ELF-1 (cell line): ENCODE results near the gene LZTR1.
A peak's percentile ranks its signal among the peaks of the same experiment; 100 is the strongest.

ENCODE experiments used
- DNase-seq: peaks from one replicate; pipeline ENCODE4 v3.0.0-alpha.2; 2016; ENCODE audit warnings: low read depth, low spot score

Gene LZTR1

DNA sequence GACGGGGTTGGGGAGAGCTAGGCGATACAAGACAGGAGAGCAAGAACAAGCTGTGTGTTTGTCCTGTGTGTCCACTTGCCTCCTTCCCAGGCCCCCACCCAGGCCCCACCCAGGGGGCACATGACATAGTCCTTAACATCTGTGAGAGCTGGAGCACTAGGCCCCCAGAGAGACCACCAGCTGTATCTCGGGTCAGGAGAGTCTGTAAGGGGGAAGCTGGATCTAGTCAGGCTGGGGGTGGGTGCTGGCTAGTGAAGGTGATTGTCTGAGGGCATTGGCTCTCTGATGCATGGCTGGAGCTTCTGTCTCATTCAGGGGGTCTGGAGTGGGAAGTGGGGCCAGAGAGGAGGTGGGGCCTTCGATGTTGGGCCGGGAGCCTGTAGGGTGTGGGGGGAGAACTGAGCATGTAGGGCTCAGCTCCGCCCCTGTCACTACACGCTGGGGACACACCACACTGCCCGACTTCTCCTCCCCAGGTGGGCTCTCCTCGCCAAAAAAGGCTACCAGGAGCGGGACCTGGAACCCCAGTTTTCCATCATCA, 33.4 kb downstream of the LZTR1 start:
- no peak for DNase-seq

DNA sequence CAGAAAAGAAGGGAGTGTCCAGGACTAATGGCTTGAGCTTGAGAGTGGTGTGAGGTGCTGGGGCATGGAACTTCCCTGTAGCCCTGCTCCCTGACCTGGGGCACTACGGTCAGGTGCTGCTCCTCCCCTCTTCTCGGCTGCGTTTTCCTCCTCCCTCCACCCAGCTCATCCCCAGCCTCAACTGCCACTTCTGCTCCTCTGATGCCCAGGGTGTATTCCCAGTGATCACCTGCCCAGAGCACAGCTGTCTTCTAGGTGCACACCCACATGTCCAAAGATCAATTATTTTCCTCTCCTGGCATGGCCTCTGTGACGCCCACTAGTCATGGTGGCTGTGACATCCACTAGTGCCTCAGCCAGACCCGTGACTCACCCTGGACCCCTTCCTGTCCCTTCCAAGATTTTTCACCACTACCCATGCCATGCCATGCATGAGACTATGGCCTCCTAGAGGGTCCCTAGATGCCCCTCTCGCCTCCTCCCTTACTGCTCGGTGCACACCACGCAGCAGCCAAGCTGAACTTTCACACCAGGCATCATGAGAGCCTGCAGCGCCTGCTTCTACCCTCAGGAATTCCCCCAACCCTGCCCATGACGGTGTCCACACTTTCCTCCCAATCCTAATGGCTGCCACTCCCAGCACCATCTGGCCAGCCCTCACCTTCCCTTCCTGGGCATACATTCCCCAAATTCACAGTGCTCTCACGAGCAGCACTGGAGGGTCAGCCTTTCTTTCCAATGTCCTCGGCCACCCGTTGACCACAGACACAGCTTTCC, 34.7 kb downstream of the LZTR1 start:
- no peak for DNase-seq

DNA sequence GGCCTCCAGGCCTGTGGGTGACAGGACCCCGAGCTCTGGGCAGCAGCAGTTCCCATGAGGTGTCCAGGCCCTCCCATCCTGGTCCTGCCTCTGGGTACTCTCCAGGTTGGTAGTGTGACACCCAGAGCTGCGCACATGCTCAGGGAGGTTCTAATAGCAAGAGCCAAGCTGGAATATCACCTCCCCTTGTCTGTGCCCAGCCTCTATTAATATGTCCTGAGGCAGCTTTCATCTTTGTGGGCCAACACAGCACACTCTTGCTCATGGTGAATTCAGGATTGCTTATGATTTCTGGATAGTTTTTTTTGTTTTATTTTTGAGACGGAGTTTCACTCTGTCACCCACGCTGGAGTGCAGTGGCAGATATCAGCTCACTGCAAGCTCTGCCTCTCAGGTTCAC, 36.2 kb downstream of the LZTR1 start:
- no peak for DNase-seq

DNA sequence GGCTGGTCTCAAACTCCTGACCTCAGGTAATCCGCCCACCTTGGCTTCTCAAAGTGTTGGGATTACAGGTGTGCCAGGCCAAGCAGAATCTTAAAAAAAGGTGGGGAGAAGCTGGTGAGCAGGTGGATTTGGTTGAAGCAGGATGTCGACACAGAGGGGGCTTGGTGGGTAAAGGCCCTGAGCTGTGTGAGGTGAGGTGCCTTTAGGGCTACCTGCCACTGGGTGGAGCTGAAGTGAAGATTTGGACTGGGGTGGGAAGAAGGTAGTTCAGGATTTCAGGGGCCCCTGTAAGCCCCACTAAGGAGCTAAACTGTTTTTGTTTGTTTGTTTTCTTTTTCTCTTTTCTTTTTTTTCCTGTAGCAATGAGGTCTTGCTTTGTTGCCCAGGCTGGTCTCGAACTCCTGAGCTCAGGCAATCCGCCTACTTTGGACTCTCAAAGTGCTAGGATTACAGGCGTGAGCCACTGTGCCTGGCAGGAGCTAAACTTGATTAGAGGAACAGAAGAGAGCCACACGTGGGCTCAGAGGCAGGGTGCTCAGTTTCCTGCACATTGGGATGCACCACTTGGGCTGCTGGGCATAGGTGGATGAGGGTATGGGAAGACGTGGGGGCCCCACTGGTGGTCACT, 38.8 kb downstream of the LZTR1 start:
- DNase-seq = peak; percentile 55

DNA sequence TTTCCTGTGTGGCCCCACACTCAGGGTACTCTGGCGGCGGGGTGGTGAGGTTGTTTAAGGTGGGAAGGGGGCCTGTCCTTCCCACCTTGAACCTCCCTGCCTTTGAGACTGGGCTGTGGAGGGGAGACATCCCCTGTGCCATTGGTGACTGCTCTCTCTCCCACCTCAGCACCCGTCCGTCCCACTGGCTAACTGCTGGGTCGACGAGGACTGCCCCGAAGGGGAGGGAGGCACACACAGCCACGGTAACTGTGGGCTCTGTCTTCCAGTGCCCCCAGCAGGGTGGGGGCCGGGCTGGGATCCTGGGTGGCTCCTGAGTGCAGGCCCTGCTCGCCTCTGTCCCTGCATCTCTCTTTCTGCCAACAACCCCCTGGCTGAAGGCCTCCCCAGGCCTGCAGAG, 40.4 kb downstream of the LZTR1 start:
- no peak for DNase-seq

DNA sequence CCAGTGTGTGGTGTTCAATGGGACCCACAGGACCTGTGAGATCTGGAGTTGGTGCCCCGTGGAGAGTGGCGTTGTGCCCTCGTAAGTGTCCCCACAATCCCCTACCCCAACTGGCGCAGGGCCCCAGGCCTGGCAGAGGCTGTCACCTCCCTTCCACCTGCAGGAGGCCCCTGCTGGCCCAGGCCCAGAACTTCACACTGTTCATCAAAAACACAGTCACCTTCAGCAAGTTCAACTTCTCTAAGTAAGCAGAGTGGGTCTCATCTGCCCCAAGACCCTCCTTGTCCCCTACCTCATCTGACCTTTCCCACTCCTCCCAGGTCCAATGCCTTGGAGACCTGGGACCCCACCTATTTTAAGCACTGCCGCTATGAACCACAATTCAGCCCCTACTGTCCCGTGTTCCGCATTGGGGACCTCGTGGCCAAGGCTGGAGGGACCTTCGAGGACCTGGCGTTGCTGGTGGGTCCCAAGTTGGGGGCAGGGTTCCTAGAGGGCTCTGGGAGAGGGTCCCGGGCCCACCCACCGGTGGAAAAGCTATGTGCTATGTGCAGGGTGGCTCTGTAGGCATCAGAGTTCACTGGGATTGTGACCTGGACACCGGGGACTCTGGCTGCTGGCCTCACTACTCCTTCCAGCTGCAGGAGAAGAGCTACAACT, 41.0 kb downstream of the LZTR1 start:
- no peak for DNase-seq

DNA sequence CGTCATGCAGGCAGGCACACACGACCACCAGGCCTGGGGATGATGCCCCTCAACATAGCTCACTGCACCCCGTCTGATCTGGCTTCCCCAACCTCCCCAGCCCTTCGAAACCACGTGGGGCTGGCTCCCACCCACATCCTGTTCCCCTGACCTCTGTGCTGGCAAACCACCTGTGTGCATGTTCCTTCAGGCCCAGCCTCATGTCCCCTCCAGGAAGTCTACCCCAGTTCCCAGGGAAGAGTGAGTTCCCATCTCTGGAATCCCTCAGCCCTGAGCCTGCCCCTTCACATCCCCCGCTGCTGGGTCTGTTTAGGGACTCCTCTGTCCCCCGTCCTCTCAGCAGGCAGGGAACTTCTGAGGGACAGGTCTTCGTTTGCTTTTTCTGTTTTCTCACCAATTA, 43.2 kb downstream of the LZTR1 start:
- DNase-seq = no peak

DNA sequence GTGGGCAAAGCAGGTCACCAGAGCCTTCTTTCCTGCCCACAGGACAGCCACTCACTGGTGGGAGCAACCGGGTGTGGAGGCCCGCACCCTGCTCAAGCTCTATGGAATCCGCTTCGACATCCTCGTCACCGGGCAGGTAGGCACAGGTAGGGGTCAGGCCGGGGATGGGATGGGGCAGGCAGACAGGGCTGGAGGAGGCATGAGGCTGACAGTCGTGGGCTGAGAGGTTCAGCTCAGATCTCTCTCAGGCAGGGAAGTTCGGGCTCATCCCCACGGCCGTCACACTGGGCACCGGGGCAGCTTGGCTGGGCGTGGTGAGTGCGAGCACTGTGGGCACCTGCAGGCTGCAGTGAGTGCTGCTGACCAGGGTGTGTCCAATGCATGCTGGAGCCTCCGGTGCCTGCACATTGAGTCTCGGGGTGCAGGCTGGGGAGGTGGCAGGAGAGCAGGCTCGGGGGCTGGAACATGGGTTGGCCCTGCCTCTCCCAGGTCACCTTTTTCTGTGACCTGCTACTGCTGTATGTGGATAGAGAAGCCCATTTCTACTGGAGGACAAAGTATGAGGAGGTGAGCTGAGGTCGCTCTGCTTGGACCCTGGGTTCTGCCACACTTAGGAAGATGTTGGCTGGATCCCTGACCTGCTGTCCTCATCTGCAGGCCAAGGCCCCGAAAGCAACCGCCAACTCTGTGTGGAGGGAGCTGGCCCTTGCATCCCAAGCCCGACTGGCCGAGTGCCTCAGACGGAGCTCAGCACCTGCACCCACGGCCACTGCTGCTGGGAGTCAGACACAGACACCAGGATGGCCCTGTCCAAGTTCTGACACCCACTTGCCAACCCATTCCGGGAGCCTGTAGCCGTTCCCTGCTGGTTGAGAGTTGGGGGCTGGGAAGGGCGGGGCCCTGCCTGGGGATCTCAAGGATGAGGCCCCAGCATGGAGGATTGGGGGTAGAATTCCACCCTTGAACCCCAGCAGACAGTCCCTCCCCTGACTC, 44.0 kb downstream of the LZTR1 start:
- no peak for DNase-seq

DNA sequence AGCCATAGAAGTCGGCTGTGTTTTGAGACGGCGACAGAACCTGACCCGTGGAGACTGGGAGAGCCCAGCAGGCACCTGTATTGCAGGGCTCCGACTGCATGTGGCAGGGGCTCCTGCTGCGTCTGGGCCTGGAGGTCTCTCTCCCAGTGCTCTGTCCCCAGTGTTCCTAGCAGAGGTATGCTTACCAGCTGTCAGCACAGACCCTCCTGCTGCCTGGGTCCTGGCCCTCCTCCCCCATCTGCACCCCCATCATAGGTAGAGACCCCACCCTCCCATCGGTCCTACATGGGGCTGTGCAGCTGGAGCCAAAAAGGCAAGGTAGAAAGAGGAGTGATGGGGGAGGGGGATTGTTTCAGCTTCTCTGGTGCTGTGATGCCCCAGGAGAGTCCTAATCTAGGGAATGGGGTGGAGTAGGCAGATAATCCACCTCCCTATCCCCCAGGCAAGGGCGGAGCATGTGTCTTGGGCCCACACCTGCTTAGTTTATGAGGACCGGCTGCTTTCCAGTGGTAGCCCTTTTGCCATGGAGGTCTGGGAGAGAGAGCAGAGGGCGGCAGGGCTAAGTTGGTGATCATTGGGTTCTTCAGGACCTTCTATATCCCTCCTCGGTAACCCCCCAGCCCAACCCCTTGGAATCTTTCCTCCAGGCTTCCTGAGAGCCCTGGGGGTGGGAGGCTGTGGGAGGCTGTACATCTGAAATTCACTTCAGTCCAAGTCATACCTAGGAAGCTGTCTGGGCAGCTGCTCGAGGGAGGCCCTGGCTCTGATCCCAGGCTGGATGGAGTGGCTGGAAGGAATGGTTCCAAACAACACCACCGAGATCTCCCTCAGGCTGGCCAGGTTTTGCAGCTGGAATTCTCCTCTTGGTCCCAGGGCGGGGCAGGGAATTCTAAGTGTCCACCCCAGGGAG, 44.9 kb downstream of the LZTR1 start:
- DNase-seq = no peak

DNA sequence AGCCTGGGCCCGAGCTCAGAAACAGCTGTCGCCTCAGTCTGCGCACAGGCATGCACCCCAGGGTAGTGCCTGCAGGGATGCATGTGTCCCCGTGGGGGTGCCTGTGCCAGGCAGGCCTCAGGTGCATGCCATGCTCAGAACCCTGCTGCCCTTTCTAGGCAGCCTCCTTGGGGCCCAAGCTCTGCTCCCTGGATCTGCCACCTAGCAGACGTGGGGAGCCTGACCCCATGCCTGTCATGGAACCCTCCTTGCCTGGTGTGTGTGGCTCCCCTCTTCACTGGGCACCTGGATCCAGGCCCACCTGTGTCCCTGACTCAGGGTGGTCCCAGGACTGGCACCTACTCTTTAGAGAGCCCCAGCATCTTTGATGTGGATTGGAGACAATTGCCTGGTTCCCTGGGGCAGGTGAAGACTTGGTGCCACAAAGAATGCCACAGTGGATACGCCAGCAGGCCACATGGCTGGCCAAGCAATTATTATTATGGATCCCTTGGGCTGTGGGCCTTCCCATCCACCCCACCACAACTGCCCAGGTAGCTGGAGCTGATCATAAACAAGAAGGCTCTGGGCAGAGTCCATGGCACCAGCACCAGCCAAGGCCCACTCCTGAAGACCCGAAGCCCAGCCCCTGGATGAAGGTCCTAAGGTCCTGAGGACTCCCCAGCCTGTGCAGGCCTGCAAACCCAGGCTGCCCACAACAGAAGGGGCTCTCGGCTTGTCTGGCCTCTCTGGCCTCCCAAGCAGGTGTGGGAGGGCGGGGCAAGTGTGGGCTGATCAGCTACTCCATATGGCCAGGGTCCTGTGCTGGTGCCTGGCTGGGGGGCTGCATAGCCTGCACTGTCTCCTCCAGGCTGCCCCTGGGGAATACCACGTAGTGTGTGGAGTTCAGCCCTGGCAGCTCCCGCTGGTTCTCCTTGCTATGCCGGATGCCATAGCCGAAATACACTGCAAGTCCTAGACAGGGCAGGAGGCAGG, 46.5 kb downstream of the LZTR1 start:
- DNase-seq = no peak

DNA sequence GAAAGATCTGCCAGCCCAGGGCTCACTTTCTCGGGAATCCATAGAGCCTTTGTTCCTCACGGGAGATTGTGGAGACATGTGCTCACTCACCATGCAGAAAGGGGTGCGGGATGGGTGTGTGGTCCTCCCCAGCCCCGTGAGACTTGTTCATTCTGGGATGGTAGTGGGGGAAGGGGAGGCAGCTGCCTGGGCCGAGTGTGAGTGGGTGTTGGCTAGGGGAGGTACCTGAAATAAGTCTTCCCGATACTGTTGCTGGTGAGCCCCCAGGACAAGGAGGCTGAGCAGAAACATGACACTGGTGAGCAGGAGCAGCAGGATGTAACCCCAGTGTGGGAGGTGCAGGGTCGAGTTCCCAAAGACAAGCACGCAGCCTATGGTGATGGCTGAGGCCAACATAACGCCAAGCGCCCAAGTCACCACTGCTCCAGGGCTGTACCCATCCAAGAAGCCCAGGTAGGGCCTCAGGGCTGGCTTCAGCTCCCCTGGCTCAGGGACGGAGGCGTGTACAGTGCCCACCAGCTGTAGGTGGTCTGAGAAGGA, 47.5 kb downstream of the LZTR1 start:
- DNase-seq = no peak

DNA sequence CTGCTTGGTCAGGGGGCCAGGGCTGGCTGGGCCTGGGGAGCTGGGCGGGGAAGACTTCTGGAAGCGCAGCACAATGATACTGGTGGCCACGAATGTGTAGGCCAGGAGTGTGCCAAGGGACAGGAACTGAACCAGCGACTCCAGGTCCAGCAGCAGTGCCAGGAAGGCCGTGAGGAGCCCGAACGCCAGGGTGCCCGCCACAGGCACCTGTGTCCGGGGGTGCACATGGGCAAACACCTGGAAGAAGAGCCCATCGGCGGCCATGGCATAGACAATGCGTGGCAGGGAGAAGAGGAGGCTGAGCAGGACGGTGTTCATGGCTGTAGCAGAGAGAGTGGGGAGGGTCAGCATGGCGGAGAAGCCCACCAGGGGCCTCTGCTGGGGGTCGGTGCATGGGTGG, 47.9 kb downstream of the LZTR1 start:
- no peak for DNase-seq

DNA sequence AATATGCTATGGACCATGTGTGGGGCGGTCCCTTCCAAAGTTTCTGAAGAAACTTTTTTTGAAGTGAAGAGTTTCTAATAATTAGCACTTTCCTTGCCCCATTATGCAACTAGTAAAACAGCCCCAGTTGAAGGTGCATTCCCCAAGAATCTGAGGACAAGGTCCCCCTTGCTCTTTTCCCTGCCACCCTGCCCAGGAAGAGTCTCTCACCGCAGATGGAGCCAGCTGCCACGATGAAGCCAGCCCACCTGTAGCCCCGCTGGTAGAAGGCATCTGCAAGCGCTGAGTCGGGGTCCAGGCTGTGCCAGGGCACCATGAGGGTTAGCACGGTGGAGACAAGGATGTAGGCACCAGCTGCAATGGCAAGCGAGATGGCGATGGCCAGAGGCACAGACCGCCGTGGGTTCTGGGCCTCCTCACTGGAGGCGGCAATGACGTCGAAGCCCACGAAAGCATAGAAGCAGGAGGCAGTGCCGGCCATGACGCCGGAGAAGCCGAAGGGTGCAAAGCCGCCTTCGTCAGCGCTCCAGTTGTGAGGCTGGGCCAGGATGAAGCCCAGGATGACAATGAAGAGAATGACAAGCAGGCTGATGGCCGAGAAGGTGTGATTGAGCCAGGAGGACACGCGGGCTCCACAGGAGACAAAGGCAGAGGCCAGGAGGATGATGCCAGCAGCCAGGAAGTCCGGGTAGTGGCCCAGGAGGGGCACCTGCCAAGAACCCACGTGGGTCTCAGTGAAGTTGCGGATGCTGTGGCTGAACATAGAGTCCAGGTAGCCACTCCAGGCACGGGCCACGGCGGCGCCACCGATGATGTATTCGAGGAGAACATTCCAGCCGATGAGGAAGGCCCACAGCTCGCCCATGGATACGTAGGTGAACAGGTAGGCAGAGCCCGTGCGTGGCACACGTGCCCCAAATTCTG, 48.8 kb downstream of the LZTR1 start:
- DNase-seq = no peak

DNA sequence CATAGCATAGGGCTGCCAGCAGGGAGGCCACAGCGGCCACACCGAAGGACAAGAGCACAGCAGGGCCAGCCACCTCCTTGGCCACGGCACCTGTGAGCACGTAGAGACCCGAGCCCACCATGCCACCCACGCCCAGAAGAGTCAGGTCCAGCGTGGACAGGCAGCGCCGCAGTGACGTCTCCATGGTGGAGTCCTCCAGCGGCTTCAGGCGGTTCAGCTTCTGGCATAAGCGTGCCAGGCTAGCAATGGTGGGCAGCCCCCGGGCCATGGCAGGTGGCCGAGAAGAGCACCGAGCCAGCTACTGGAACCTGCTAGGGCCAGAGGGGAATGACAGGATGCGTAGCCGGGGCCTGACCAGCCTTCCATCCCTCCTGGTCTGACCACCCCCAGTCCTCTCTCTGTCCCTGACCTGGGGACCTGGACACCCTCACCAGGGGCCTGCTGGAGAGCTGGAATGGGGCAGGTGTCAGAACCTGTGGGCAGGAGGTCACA, 49.5 kb downstream of the LZTR1 start:
- DNase-seq = no peak

DNA sequence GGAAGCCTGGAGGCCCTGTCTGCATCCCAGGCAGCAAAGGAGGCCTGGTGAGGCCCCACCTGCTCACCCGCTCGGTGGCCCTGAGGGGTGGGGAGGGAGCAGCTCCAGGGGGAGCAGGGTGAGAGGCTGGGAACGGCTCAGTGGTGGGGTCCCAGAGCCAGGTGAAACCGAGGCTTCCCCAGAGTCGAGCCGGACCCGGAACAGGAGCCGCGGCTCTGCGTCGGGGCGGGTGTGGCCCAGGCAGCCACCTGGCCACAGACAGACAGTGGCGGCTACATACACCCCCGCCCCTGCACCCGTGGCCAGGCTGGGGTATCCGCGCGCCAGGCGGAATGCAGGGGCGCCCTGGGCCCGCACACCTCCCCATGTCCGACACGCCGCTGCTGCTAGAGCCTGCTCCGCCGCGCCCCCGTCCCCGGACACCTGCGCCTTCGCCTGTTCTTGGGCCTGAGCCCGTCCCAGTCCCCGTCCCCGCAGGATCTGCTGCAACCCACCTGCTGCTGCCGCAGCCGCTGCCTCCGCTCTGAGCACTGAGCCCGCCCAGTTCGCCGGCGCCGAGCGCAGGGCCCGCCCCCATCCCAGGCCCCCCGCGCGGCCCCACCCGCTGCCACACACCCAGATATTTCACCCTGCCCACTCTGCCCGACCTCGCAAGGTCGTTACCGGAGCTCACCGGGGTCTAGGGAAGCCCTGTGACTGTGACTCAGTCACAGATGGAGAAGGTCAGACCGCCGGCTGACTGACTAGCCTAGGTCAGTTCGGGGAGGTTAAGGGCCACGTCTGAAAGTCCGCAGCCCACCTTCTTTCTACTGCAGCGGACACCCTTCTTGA, 50.2 kb downstream of the LZTR1 start, which contains the start of gene SLC7A4:
TSS of gene SLC7A4 (minus strand) at position 525 of the 831 bp plus-strand sequence. CDS start 749 bp downstream, outside the sequence.
- DNase-seq = no peak

DNA sequence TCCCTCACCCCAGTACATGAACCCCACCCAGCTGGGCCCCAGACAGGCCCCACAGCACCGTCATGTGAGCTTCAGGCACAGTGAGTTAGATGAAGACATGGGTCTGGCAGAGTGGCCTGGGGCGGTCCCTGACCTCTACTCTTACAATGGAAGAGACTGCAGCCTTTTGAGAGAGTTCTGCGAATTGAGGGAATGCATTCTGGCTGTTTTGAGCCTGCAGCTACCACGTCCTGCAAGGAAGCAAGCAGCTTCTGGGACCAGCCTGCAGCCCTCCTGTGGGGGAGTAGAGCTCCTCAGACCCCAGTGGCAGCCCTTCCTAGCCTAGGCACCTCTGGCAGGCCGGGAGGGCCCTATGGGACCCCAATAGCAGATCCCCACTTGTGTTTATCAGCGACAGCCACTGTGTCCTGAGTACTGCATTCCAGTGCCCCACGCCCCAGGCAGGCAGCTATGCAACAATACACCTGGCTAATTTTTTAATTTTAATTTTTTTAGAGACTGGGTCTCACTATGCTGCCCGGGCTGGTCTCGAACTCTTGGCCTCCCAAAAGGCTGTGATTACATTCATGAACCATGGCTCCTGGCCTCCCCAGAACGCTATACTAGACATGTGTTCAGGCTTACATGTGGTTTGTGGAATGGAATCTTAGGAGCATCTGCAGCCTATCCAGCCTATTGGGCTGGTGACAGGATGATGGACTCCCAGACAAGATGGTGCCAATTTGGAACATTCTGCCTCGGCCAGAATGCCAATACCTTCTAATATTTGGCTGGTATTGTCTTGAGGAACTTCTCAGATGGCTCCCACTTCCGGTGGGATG, 51.0 kb downstream of the LZTR1 start:
- DNase-seq = peak; percentile 78
